Activated T-helper 2 cell treated with anti-CD3 and anti-CD28 coated beads, Interferon-gamma antibody, Interleukin-2, Interleukin-4, amounts not matched to agents 10 μg/mL and 5 μg/mL and 100 μg/mL, durations not matched to agents 14 hours and 24 hours and 36 hours (primary cell): ENCODE results near the gene NAA30. TPM values are rescaled to one million over a fixed set of nuclear protein-coding genes. Genes with fewer than 3 reads are reported as not detected.

ENCODE experiments used
- DNase-seq: peaks from one replicate; pipeline ENCODE4 v3.0.0; 2021; ENCODE audit warnings: low spot score
- H3K27ac Mint-ChIP-seq: one replicate; pipeline ENCODE4 v1.8.0; 2021; ENCODE audit warnings: mixed read lengths
- H3K27me3 Mint-ChIP-seq: one replicate; pipeline ENCODE4 v1.8.0; 2021; ENCODE audit warnings: low read depth, mixed read lengths
- H3K36me3 Mint-ChIP-seq: one replicate; pipeline ENCODE4 v1.8.0; 2021; ENCODE audit warnings: low read depth, mixed read lengths
- H3K4me1 Mint-ChIP-seq: one replicate; pipeline ENCODE4 v1.8.0; 2021; ENCODE audit warnings: low read depth, mixed read lengths
- H3K4me3 Mint-ChIP-seq: one replicate; pipeline ENCODE4 v1.8.0; 2021; ENCODE audit warnings: low read depth, mild to moderate bottlenecking, moderate library complexity, mixed read lengths
- H3K9me3 Mint-ChIP-seq: one replicate; pipeline ENCODE4 v1.8.0; 2021; ENCODE audit warnings: mixed read lengths
- intact Hi-C: fragments of 100-400 bp; cut with micrococcal nuclease; formaldehyde crosslinking; loops from one replicate; pipeline ENCODE4 v1.15.1; 2023
- total RNA-seq: library from RNA; stranded (reverse); gene quantifications from 2 replicates; pipeline ENCODE4 v1.2.3, GENCODE V29; 2022

The NAA30 gene
- total RNA-seq, 1 donor from 2014 or later = 17.8 TPM

DNA sequence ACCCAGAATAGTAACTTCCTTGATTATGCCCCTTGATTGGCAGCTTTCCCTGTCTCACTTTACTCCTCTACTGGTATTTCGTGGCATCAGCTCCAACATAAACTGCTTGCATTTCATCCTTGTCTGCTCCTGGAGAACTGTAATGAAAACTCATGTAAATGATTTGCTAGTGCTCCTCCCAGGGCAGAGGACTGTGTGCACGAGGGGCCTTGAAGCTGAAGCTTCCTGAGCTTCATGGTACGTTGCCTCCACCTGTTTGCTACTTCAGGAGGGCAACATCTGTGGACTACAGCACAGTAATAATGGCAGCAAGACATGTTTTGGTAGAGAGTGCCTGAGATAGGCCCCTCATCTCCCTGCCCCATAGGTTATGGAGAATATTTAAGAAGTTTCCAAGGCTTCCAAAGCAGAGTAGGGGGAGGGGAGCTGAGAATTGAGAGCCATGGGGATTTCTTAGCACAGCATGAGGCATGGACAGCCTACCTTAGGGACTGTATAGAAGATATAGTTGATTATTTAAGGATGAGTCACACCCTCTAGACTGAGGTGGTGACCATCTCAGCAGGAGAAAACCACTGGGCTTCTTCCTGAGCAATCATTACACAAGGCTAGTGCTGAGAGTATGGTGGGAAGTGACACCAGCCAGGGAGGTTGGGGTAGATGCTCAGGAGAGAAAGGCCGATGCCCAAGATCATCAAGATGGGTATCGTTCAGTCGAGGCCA lies 73.8 kb downstream of the NAA30 start:
- Mint-ChIP-seq H3K27ac (no peak overlapping the region), H3K36me3 (no peaks in the 10 kb centered on the region), H3K27me3 (no peaks in the 10 kb centered on the region), H3K4me1 (no peaks in the 10 kb centered on the region), H3K9me3 (no peaks in the 10 kb centered on the region), H3K4me3 (no peak overlapping the region)
- intact Hi-C loops = no loop called here
- DNase-seq = no peak

Other genes starting within 250 kb of the NAA30 start
- 79.7 and 81.5 TPM in 2 replicates for gene EXOC5, start 121.7 kb upstream of the NAA30 start, total RNA-seq
- 43.9 and 49.7 TPM in 2 replicates for gene AP5M1, start 121.6 kb upstream of the NAA30 start, total RNA-seq
- gene CCDC198, start 103.3 kb downstream of the NAA30 start, total RNA-seq = not detected in 2 replicates